ENCODE data around the gene CDC25C.

GRCh38 chr5:138339464-138339863 lies 7.9 kb upstream of the CDC25C start:
- TF ChIP-seq, protein P1, sequence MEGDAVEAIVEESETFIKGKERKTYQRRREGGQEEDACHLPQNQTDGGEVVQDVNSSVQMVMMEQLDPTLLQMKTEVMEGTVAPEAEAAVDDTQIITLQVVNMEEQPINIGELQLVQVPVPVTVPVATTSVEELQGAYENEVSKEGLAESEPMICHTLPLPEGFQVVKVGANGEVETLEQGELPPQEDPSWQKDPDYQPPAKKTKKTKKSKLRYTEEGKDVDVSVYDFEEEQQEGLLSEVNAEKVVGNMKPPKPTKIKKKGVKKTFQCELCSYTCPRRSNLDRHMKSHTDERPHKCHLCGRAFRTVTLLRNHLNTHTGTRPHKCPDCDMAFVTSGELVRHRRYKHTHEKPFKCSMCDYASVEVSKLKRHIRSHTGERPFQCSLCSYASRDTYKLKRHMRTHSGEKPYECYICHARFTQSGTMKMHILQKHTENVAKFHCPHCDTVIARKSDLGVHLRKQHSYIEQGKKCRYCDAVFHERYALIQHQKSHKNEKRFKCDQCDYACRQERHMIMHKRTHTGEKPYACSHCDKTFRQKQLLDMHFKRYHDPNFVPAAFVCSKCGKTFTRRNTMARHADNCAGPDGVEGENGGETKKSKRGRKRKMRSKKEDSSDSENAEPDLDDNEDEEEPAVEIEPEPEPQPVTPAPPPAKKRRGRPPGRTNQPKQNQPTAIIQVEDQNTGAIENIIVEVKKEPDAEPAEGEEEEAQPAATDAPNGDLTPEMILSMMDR (IDR thresholded peaks at IDR 0.05 in 2 of 3, conservative IDR thresholded peaks at IDR 0.05 in 1 of 3; ENCODE audit: borderline replicate concordance in 1 of 3, insufficient read depth in 1 of 3, low read depth in 2 of 3, low read length in 2 of 3), result no peak
- TF ChIP-seq SIN3A (IDR thresholded peaks at IDR 0.05; ENCODE audit: low read depth), result no peak
- no peak for TF ChIP-seq SP1 (IDR thresholded peaks at IDR 0.05; ENCODE audit: low read depth)
- TF ChIP-seq CEBPB (IDR thresholded peaks at IDR 0.05; ENCODE audit: low read depth), result no peak
